Stimulated activated CD4-positive, alpha-beta T cell treated with anti-CD3 and anti-CD28 coated beads, Interleukin-15, amount 100 ng/mL, for 24 hours (primary cell): ENCODE measurements around the gene GPR27.

Source experiments
- DNase-seq: peaks from one replicate; pipeline ENCODE4 v3.0.0-alpha.2; 2020

Gene GPR27, protein sequence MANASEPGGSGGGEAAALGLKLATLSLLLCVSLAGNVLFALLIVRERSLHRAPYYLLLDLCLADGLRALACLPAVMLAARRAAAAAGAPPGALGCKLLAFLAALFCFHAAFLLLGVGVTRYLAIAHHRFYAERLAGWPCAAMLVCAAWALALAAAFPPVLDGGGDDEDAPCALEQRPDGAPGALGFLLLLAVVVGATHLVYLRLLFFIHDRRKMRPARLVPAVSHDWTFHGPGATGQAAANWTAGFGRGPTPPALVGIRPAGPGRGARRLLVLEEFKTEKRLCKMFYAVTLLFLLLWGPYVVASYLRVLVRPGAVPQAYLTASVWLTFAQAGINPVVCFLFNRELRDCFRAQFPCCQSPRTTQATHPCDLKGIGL

DNA sequence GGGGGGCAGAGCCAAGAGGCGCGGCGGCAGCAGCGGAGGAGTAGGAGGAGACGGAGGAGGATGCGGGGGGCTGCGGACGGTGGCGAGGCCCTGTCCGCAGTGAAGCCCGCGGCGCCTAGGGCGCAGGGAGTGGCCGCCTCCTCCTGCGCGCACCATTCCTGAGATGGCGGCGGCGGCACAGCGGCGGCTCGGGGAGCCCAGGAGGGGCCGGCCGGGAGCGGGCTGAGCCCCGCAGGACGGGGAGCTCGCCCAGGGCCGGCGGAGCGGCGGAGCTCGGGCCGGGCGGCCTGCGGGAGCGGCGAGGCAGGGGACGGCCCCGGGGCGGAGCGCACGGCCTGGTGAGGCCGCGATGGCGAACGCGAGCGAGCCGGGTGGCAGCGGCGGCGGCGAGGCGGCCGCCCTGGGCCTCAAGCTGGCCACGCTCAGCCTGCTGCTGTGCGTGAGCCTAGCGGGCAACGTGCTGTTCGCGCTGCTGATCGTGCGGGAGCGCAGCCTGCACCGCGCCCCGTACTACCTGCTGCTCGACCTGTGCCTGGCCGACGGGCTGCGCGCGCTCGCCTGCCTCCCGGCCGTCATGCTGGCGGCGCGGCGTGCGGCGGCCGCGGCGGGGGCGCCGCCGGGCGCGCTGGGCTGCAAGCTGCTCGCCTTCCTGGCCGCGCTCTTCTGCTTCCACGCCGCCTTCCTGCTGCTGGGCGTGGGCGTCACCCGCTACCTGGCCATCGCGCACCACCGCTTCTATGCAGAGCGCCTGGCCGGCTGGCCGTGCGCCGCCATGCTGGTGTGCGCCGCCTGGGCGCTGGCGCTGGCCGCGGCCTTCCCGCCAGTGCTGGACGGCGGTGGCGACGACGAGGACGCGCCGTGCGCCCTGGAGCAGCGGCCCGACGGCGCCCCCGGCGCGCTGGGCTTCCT, at the start of gene GPR27:
Gene GPR27, plus strand, starts transcription at position 155 of the 909 bp plus-strand sequence. Its CDS starts 195 bp downstream, at position 350.
- DNase-seq = peak; percentile 52

DNA sequence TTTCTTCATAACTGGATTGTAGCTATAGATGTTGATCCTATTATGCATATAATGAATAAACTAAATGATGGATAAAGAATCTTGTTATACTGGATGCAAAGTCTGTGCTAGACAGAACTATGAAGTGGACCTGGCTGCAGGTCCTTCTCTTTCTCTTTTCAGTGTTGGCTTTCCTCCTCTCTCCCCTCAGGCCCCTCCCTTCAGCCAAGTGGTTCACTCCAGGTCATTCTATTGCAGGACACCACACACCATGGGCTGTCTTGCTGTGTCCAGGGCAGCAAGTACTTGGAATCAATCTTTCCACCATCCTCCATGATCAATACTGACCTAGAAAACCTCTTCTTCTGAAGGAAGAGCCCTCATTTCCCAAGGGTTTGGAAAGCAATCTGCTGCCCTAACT, 48.7 kb upstream of the GPR27 start:
- DNase-seq = no peak

DNA sequence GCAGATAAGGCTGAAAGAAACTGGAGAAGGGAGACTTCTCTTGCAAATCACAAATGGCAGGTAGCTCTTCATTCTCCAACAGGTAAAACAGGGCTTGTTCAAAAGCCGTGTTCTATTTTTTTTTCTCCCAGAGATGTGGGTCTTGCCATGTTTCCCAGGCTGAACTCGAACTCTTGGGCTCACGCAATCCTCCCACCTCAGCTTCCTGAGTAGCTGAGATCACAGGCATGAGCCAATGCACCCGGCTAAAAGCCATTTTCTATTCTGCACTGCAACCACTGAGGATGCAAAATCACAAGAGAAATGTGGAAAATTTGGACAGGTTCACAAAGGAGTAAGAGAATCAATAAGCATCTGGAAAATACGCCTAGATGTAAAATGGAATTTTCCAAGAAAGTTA, 48.0 kb upstream of the GPR27 start:
- DNase-seq = no peak

DNA sequence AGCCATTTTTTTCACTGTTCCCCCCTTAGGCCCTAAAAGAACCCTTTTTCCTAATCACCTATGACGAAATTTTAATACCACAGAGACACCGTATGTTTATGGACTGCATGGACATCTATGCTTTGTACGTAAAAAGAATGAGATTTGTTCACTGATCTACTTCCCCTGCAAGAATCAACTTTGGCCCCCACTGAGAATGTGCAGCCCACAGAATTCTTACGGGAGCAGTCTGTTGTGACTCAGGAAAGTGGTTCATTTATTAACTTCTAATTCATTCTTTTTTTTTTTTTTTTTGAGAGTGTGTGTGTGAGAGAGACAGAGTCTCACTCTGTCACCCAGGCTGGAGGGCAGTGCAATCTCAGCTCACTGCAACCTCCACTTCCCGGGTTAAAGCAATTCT, 46.1 kb upstream of the GPR27 start:
- DNase-seq = no peak

DNA sequence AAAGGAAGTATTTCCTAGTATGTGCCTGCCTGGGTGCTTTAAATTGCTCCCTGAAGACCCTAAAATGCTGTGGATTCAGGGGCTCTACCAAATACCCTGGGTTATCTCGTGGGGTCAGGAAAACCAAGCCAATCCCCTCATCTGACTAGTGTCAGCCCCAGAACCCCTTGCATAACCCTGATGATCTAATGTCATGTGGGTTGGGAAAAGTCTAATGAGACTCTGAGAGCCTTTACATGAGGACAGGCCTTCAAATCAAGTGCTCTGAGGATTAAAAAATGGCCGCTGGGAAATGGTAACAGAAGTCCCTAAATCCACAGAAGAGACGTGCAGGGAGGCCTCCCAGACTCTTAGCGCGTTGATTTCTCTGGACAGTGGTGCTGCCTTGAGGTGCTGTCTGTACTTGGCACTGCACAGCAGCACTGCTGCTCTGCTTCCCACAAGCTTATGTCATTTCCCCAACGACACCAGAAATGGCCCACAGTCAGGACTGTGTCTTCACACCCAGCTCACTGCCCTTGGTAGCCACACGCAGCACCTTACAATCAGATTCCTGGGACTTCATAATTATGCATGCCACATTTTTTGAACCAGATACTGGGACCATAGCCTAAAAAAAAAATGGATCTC, 45.1 kb upstream of the GPR27 start:
- DNase-seq = no peak

DNA sequence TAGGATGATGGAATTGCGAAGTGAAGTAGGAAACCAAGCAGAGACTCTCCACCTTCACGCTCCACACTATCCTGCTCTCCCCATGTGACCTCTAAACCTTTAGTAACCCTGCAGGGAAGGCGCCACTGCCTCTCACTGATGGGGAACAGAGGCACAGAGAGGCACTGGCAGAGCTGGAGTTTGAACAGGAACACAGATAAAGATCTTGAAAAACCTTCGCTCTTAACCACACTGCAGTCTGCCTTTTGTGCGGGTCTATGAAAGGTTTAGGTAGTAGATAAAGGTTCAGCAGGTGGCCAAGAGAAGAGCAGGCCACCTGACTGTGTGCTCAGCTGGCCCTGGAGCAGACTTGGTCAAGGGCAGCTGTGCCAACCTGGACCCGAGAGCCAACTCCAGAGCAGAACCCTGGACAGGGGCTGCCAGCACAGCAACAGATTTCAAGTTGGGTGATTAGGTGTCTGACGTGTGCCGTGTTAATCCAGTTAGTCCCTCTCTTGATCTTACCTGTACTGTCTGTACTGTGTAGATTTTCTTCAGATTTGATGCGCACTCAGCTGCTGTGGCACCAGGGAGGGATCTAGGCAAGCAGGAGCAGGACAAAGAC, 43.6 kb upstream of the GPR27 start:
- DNase-seq = no peak

DNA sequence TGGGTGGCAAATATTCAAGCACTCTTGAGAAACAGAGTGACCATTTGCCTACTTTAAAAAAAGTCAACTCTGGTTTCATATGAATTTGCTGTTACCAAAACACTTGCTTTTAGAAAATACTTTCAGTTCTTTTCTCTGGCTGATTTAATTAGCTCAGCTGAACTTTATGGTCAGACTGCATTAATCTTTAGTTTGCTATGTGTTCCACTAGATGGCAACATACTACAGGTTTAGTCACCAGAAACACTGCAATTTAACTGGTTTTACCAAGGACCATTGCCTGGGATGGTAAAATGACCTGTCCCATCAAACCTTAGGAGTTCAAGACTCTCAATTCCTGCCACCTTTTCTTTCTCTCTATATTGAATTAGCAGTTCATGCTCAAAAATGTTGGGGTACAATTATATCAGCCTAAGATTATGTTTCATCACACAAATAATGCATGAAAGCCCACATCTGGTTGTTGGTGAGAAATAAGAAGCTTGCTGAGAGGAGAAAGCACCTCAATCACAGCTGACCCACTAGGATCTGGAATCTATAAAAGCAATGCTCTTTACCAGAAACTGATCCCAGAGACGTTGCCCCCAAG, 42.7 kb upstream of the GPR27 start:
- DNase-seq = no peak

DNA sequence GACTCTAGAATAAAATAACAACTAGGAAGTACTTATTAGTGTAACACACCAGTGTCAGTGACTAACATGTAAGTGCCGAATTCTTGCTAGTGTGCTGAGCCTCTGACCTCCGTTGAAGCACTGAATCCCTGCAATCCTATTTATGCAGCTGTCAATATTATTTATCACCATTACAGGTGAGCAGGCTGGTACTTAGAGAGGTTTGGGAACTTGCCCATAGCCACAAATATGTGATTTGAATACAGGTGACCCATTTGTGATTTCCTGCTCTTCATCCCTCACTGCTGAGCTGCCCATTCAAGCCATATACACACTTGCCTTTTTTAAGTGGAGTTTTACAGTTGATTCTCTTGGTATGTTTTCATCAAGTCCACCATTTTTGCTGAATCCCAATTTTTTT, 40.6 kb upstream of the GPR27 start:
- no peak for DNase-seq

DNA sequence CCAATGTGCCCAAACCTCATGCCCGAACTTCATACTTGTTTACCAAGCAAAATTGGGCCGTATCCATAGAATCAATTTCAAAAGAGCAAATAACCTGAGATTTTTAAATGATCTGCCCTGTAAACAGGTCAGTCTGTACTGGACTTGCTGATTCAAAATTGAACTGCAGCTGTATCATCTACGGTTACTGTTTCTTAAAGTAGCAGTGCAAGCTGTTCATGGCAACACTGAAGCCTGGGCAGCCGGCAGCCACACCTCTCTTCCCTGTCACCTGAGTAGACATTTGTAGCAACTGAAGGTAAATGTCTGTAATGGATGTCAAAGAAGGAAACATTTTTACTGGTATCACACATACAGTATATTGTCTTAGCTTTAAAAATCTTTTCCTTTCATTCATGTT, 39.1 kb upstream of the GPR27 start:
- no peak for DNase-seq

DNA sequence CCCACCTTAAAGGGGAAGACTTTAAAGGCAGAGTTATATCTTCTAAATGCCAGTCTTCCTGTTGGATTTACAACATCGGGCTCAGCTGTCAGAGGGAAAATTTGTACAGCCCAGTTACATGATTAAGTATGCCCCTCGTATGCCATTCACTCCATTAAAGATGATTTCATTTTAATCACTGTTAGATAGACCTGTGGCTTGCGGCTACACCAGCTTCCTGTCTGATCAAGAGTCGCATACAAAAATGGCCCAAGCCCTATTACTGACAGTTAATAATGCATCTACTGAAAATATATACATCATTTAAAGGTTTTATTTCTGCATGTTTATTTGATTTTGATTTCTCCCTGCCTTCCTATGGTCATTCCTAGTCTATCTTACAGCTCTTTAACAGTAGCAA, 35.6 kb upstream of the GPR27 start:
- DNase-seq = no peak

DNA sequence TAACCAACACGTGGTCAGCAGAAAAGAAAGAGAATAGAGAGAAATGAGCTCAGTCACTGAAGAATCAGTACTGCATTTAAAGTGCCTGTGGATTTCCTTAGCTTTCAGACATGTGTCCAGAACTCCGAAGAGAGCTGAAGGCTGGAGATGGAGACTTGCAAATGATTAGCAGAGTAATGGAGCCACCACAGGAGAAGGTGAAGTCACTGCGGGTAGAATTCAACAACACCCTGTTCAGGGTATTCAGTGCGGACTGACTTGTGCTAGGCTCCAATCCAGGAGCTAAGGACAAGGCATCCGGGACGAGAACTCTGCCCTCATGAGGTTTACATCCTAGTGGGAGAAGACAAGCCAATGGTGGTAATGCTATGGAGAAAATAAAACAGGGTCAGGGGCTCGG, 32.7 kb upstream of the GPR27 start:
- DNase-seq = no peak

DNA sequence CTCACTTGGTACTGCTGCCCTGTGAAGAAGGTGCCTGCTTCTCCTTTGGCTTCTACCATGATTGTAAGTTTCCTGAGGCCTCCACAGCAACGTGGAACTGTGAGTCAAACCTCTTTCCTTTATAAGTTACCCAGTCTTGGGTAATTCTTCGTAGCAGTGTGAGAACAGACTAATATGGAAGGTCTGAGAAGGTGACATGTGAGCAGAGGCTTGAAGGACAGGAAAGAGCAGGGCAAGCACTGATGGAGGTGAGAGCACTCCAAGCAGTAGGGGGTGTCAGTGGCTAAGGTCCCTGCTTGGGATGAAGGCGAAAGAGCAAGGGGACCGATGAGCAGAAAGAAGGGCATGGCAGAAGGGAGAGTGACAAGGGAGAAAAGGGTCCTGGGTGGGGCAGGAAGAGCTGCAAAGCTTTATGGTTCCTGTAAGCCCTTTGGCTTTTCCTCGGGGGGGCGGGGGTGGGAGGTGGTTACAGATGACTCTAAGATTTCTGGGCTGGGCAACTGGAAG, 32.0 kb upstream of the GPR27 start:
- DNase-seq = peak; percentile 33

DNA sequence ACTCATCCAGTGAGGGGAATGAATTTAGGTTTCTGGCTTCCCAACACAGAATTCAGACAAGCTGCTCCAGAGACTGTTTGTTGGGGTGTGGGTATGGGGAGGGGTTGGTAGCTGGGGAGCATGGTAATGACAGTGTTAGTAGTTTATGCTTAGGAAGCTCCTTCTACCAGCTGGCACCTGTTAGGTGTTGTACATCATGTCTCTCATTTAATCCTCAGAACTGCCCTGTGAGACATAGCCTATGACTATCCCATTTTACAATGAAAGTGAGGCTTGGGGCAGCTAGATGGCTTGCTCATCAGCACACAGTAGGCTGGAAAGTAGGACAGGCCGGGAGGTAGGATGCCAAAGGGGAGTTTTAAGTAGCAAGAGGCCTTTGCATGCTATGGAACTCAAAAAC, 31.0 kb upstream of the GPR27 start:
- no peak for DNase-seq

DNA sequence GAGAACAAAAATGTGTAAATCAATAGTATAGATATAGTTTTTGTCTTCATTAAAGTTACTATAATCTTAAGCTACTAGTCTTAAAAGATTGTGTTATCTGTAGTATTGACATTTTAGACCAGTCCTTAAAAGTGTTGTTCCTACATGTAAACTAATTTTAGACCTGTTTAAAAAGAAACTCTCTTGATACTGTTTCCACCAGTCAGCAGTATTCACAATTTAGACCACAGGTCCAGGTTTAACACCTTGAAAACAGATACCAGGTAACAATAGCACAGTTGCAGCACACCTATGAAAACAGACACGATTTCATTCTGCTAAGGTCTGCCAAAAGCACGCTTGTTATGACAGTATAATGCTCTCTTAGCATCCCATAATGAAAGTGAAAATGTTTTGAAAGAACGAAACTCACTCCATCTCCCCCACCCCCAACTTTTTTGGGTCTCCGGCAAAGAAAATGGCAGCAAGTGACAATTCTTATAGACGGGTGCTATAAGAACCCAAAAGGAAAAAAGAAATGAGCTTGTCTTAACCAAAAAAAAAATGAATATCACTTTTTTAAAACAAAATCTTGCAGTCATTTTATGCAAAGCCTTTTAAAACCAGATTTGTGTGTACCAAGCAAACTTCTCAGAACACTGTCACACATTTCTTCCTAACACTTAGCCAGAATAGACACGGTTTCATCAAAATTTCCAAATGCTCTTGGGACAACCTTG, 30.0 kb upstream of the GPR27 start:
- DNase-seq = peak; percentile 64

DNA sequence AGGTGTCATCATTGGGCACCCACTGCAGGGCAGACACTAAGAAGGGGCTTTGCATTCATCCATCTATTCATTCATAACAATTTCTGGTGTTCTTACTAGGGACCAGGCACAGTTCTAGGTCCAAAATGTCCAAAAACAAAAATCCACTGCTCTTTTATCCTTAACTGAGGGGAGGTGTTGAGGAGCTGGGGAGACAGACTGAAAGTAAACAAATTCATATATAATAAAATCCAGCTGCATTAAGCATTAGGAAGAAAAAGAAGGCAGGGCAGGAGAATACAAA, 29.5 kb upstream of the GPR27 start:
- DNase-seq = no peak

DNA sequence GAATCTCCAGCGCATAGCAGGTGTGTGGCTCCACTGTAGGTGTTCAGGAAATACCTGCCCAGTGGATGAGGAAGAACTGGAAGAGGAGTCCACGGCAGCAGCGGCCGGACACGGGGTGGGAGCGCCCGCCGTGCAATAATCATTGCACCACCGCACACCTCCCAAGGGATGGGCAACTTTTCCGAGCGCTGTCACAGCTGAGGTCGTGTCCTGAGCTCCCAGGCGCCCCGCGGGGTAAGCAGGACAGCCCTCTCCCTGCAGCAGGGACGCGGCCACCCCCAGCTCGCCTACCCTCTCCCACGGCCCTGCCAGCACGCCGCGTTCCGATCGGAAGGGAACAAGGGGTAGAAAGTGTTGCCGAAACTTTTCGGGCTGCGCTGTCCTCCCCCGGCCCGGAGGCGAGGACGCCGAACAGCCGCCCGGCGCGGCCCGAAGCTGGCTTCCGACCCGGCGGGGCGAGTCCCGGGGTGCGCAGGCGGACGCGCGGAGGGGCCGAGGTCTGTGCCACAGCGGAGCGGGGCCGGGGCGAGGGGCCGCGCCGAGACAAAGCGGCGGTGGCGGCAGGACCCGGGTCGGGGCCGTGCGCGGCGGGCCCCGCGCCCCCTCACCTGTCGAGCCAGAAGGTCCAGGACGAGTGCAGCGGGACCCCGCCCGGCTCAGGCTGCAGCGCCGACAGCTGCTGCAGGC, 28.9 kb upstream of the GPR27 start:
- peak; percentile 59 for DNase-seq

DNA sequence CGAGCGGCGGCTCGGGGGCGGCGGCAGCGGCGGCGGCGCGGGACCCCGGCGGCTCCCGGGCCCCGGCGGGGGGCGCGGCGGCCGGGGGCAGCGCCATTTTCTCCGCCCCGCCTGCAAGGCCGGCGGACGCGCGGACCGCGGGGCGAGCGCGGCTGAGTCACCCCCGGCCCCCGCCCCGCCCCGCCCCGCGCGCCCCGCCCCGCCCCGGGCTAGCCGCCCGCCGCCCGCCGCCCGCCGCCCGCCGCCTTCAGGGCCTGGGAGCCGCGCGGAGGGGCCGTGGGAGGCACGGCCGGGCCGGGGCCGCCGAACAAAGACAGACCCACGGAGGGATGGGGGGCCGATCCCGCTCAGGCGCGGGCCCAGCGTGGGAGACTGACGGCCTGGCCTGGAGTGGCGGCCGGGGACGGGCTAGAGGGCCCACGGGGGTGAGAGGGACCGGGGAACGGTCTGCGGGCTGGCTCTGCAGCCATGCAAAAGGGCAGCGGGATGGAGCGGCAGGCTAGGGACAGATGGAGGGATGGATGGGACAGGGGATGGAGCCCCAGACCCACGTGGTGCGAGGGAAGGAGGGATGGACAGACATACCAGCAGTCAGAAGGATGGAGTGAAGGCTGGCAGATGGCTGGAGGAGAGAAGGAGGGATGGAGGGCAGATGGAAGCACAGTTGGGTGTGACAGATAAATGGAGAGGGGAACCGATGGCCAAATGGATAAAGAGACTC, 28.2 kb upstream of the GPR27 start, which contains the start of gene EIF4E3:
Gene EIF4E3, minus strand, starts transcription at position 132 of the 721 bp plus-strand sequence. Its CDS starts 35 bp downstream, at position 97.
- peak; percentile 58 for DNase-seq

DNA sequence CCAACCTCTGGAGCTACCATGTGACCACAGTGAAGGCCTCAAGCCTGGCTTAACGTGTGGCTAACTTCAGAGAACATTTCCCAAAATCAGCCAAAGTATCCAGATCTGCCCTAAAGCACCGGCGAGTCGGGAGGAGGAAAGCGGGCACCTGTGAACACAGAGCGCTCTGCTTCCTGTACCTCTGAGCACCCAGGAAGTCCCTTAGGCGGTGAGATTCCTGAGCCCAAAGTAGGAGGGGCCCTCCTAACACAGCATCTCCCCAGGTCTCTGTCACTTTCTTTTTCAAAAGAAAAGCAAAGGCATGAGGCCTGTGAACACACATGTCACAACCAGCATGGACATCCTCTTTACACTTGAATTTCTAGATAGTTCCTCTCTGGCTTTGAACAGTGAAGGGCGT, 27.5 kb upstream of the GPR27 start:
- peak; percentile 57 for DNase-seq

DNA sequence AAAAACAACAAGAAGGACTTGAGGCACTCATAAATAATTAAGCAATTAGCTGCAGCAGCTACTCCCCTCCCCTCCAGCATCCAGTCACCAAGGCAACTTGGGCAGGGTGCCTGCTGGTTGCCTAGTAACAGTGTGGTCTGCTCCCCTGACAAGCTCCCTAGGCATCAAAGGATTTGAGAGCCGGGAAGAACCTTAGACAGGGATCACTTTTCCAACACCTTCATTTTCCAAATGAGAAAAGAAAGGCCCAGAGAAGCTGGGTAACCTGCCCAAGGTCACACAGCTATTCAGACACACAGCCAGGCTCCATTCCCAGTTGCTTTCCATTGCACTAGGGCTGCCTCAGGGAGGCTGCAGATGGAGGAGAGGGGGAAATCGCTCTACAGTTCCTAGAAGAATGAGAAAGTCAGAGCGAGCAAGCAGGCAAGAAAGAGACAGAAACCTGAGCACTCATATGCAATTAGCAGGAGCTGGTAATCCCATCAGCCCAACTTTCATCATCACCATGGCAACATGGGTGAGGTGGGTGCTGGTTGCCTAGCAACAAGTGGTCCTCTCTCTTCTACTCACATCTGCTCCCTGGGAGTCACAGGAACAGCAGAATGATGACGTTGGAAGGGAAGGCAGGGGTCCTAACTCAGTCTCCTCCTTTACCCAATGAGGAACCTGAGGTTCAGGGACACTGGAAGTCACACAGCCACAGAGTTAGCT, 24.9 kb upstream of the GPR27 start:
- DNase-seq = no peak

DNA sequence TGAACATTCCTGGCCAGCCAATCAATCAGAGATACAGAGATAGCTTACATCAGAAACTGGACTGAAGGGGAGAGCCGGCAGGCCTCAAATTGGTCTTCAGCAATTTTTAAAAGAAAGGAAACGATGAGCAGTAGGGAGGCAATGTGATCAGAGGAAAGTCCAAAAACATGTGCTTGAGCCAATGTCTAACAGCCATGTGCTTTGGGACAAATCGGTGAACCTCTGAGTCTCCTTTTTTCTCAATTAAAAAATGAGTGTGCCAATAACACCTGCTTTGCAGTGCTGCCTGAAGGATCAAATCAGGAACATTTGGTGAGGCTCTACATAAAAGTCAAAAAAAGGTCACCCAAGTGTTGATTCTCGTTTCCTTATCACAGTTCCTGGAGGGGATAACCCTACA, 21.0 kb upstream of the GPR27 start:
- no peak for DNase-seq
